Endothelial cell of umbilical vein (primary cell): ENCODE results near the gene HYDIN.
A peak's percentile ranks its signal among the peaks of the same experiment; 100 is the strongest.

ENCODE experiments used
- CTCF ChIP-seq, 2 donors: IDR thresholded peaks; 1 replicate in 1 of 2; 2 replicates in 1 of 2; pipeline ENCODE4 v1.5.1; 2011; ENCODE audit warnings: low read length in 2 of 2, mild to moderate bottlenecking in 2 of 2, moderate library complexity in 2 of 2, control low read depth in 1 of 2, inconsistent platforms in 1 of 2, low read depth in 1 of 2; ENCODE audit not compliant: insufficient read depth in 1 of 2; ENCODE audit errors: extremely low read depth in 1 of 2
- EZH2 ChIP-seq: IDR thresholded peaks from 2 replicates; pipeline ENCODE4 v1.6.1; 2012; ENCODE audit warnings: borderline replicate concordance, low read depth, mild to moderate bottlenecking, moderate library complexity, low read length, inconsistent platforms; ENCODE audit not compliant: severe bottlenecking
- GATA2 ChIP-seq: IDR thresholded peaks from 2 replicates; pipeline ENCODE4 v1.7.0; 2011; ENCODE audit warnings: low read depth, mild to moderate bottlenecking, moderate library complexity, mixed read lengths, low read length; ENCODE audit not compliant: insufficient read length, insufficient read depth
- JUN ChIP-seq: IDR thresholded peaks from 2 replicates; pipeline ENCODE4 v1.6.1; 2011; ENCODE audit warnings: borderline replicate concordance, low read depth; ENCODE audit not compliant: insufficient read length, insufficient read depth
- POLR2A ChIP-seq: IDR thresholded peaks from 2 replicates; pipeline ENCODE4 v1.6.1; 2012; ENCODE audit warnings: low read depth, mild to moderate bottlenecking, control low read depth, low read length
- POLR2AphosphoS5 ChIP-seq: IDR thresholded peaks from 2 replicates; pipeline ENCODE4 v1.6.1; 2012; ENCODE audit warnings: low read depth, mild to moderate bottlenecking, control low read depth, low read length, moderate library complexity; ENCODE audit not compliant: insufficient read depth

GRCh38 chr16:70770626-70771552 is 459.6 kb downstream of the HYDIN start:
- TF ChIP-seq POLR2AphosphoS5 (no peak), CTCF (IDR thresholded peaks at IDR 0.05; ENCODE audit: extremely low read depth in 1 of 2, insufficient read depth in 1 of 2, low read depth in 1 of 2, low read length in 2 of 2) (peak; percentile 88 to 89), EZH2 (no peak), POLR2A (no peak), GATA2 (no peak), JUN (no peak)
